H9 (cell line): ENCODE measurements around the gene ANKRD34B. TPM values are rescaled to one million over a fixed set of nuclear protein-coding genes. Genes with fewer than 3 reads are reported as not detected.

Experiments used
- DNase-seq: peaks from one replicate; pipeline ENCODE4 v3.0.0-alpha.2; 2017
- H2AFZ ChIP-seq: one replicate; pipeline ENCODE4 v1.6.1; 2013; ENCODE audit warnings: mild to moderate bottlenecking, low read length, control low read depth, moderate library complexity
- H2AK5ac ChIP-seq: 2 replicates; pipeline ENCODE4 v1.6.1; 2013; ENCODE audit warnings: low read length, control low read depth, mixed read lengths; ENCODE audit not compliant: insufficient read length
- H2BK120ac ChIP-seq: one replicate; pipeline ENCODE4 v1.6.1; 2013; ENCODE audit warnings: low read depth, mild to moderate bottlenecking, low read length, control low read depth, inconsistent platforms; ENCODE audit not compliant: poor library complexity, severe bottlenecking
- H2BK12ac ChIP-seq: 2 replicates; pipeline ENCODE4 v1.6.1; 2013; ENCODE audit warnings: low read length, control low read depth, mixed read lengths, low read depth; ENCODE audit not compliant: insufficient read length
- H2BK15ac ChIP-seq: 2 replicates; pipeline ENCODE4 v1.6.1; 2013; ENCODE audit warnings: low read depth, low read length, control low read depth
- H2BK20ac ChIP-seq: one replicate; pipeline ENCODE4 v1.6.1; 2013; ENCODE audit warnings: low read depth, mild to moderate bottlenecking, low read length, control low read depth, inconsistent platforms; ENCODE audit not compliant: poor library complexity, severe bottlenecking
- H2BK5ac ChIP-seq: 2 replicates; pipeline ENCODE4 v1.6.1; 2013; ENCODE audit warnings: low read length, control low read depth, mixed read lengths; ENCODE audit not compliant: insufficient read length
- H3K14ac ChIP-seq: 2 replicates; pipeline ENCODE4 v1.6.1; 2013; ENCODE audit warnings: low read length, control low read depth; ENCODE audit not compliant: insufficient read depth
- H3K18ac ChIP-seq: 2 replicates; pipeline ENCODE4 v1.6.1; 2013; ENCODE audit warnings: low read depth, mild to moderate bottlenecking, mixed read lengths, low read length, control low read depth; ENCODE audit not compliant: insufficient read length
- H3K23ac ChIP-seq: 2 replicates; pipeline ENCODE4 v1.6.1; 2013; ENCODE audit warnings: low read length, control low read depth, mixed read lengths, low read depth; ENCODE audit not compliant: insufficient read length
- H3K23me2 ChIP-seq: 2 replicates; pipeline ENCODE4 v1.6.1; 2013; ENCODE audit warnings: low read depth, mild to moderate bottlenecking, mixed read lengths, low read length, control low read depth; ENCODE audit not compliant: insufficient read length, poor library complexity, severe bottlenecking
- H3K27ac ChIP-seq: 2 replicates; pipeline ENCODE4 v1.5.1; 2013; ENCODE audit warnings: low read length, control low read depth, mixed read lengths, low read depth; ENCODE audit not compliant: insufficient read length
- H3K27me3 ChIP-seq: 2 replicates; pipeline ENCODE4 v1.6.1; 2013; ENCODE audit warnings: low read length, control low read depth, inconsistent platforms; ENCODE audit not compliant: insufficient read depth
- H3K4ac ChIP-seq: 2 replicates; pipeline ENCODE4 v1.6.1; 2013; ENCODE audit warnings: low read depth, mild to moderate bottlenecking, control low read depth, inconsistent platforms, low read length, moderate library complexity
- H3K4me1 ChIP-seq: 2 replicates; pipeline ENCODE4 v1.6.1; 2013; ENCODE audit warnings: low read length, control low read depth, inconsistent platforms; ENCODE audit not compliant: insufficient read depth
- H3K4me2 ChIP-seq: 2 replicates; pipeline ENCODE4 v1.6.1; 2013; ENCODE audit warnings: low read length, control low read depth, mixed read lengths; ENCODE audit not compliant: insufficient read length, insufficient read depth
- H3K56ac ChIP-seq: 2 replicates; pipeline ENCODE4 v1.6.1; 2013; ENCODE audit warnings: low read depth, mild to moderate bottlenecking, mixed read lengths, low read length, control low read depth; ENCODE audit not compliant: insufficient read length
- H3K79me1 ChIP-seq: 2 replicates; pipeline ENCODE4 v1.6.1; 2013; ENCODE audit warnings: low read depth, mild to moderate bottlenecking, moderate library complexity, low read length, control low read depth, inconsistent platforms; ENCODE audit not compliant: insufficient read depth, poor library complexity, severe bottlenecking
- H3K79me2 ChIP-seq: 2 replicates; pipeline ENCODE4 v1.6.1; 2013; ENCODE audit warnings: low read length, control low read depth, inconsistent platforms; ENCODE audit not compliant: insufficient read depth
- H3K9ac ChIP-seq: 2 replicates; pipeline ENCODE4 v1.6.1; 2013; ENCODE audit warnings: low read length, control low read depth, mixed read lengths; ENCODE audit not compliant: insufficient read length; ENCODE audit errors: extremely low read depth
- H3K9me3 ChIP-seq: one replicate; pipeline ENCODE4 v1.6.1; 2013; ENCODE audit warnings: low read depth, low read length, inconsistent platforms; ENCODE audit not compliant: control insufficient read depth
- H3T11ph ChIP-seq: one replicate; pipeline ENCODE4 v1.6.1; 2013; ENCODE audit warnings: mild to moderate bottlenecking, low read length, control low read depth, inconsistent platforms
- H4K20me1 ChIP-seq: one replicate; pipeline ENCODE4 v1.6.1; 2013; ENCODE audit not compliant: control insufficient read depth, insufficient read length, insufficient read depth
- H4K5ac ChIP-seq: 2 replicates; pipeline ENCODE4 v1.6.1; 2013; ENCODE audit warnings: low read depth, mild to moderate bottlenecking, mixed read lengths, low read length, control low read depth; ENCODE audit not compliant: insufficient read length
- H4K8ac ChIP-seq: replicated peaks from 2 replicates; pipeline ENCODE4 v1.6.1; 2013; ENCODE audit warnings: low read length, control low read depth, mixed read lengths, low read depth; ENCODE audit not compliant: insufficient read length
- H4K91ac ChIP-seq: 2 replicates; pipeline ENCODE4 v1.6.1; 2013; ENCODE audit warnings: low read depth, mild to moderate bottlenecking, moderate library complexity, mixed read lengths, low read length, control low read depth; ENCODE audit not compliant: insufficient read length
- H3K27ac Mint-ChIP-seq, 3 experiments: 2 replicates in 2 of 3; 3 replicates in 1 of 3; pipeline ENCODE4 v1.8.0; 2020 to 2021; ENCODE audit warnings: mixed read lengths in 3 of 3, mild to moderate bottlenecking in 1 of 3, moderate library complexity in 1 of 3
- H3K27me3 Mint-ChIP-seq: 2 replicates; pipeline ENCODE4 v1.8.0; 2021; ENCODE audit warnings: low read depth, mild to moderate bottlenecking, moderate library complexity, mixed read lengths
- H3K36me3 Mint-ChIP-seq, 3 experiments: 2 replicates in 2 of 3; 3 replicates in 1 of 3; pipeline ENCODE4 v1.8.0; 2020 to 2021; ENCODE audit warnings: low read depth in 3 of 3, mixed read lengths in 3 of 3; ENCODE audit not compliant: insufficient read depth in 1 of 3
- H3K4me1 Mint-ChIP-seq, 2 experiments: 2 replicates each; pipeline ENCODE4 v1.8.0; 2020; ENCODE audit warnings: mixed read lengths in 2 of 2
- H3K4me3 Mint-ChIP-seq, 2 experiments: 2 replicates in 1 of 2; 3 replicates in 1 of 2; pipeline ENCODE4 v1.8.0; 2020 to 2021; ENCODE audit warnings: mild to moderate bottlenecking in 2 of 2, mixed read lengths in 2 of 2, moderate library complexity in 1 of 2
- H3K9me3 Mint-ChIP-seq, 2 experiments: 2 replicates in 1 of 2; 3 replicates in 1 of 2; pipeline ENCODE4 v1.8.0; 2020; ENCODE audit warnings: mild to moderate bottlenecking in 2 of 2, mixed read lengths in 2 of 2, moderate library complexity in 1 of 2
- WGBS: extraction: QIAGEN DNeasy Blood & Tissue Kit; methylation state at CpG from one replicate; pipeline ENCODE4 v1.1.7; 2013; ENCODE audit warnings: missing lambda C conversion rate, low lambda C conversion rate, mixed read lengths; ENCODE audit not compliant: insufficient read length; ENCODE audit errors: extremely low coverage; 5-methylcytosine and 5-hydroxymethylcytosine counted together
- total RNA-seq: library from RNA; stranded (reverse); gene quantifications from 2 replicates; pipeline ENCODE4 v1.2.1, GENCODE V29; 2021
- TF ChIP-seq, protein P1 (sequence below): fragments of 200-600 bp; sonication (generic); conservative IDR thresholded peaks from 3 replicates; pipeline ENCODE4 v1.8.0; 2021; ENCODE audit warnings: antibody characterized with exemption, mild to moderate bottlenecking

Gene ANKRD34B
- total RNA-seq, 1 experiment from 2014 or later = 0.72 TPM

DNA sequence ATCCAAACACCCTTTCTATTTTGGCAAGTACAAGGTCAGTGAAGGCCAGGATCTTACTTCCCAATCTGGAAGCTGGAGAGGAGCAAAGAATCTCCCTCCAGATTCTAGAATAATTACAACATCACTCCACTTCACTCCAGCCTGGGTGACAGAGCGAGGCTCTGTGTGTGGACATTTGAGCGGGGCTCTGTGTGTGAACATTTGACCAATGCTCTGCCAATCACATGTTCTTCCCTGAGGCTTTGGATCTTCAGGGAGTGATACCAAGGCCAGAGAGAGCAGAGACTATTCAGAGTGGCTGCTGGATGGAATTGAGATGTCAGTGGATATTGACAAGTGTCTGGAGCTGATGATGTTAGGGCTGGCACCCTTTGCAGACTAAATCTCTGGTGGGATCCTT lies 24.7 kb upstream of the ANKRD34B start:
- Mint-ChIP-seq H3K27me3 (no peaks in the 10 kb centered on the region), H3K27ac (no peak overlapping the region), H3K4me1 (peaks cover 3 to 5% of the 10 kb centered on the region in 2 experiments), H3K9me3 (no peaks in the 10 kb centered on the region), H3K4me3 (no peak overlapping the region), H3K36me3 (no peaks in the 10 kb centered on the region)
- Histone ChIP-seq H3K4ac (no peak overlapping the region), H3K27me3 (no peaks in the 10 kb centered on the region), H3K23ac (no peak overlapping the region), H4K20me1 (no peaks in the 10 kb centered on the region), H3K27ac (no peak overlapping the region), H3K23me2 (no peaks in the 10 kb centered on the region), H2BK15ac (no peak overlapping the region), H3K79me1 (no peaks in the 10 kb centered on the region), H3K56ac (no peak overlapping the region), H4K8ac (no peak overlapping the region), H4K91ac (no peak overlapping the region), H3K4me1 (no peaks in the 10 kb centered on the region), H2AK5ac (no peak overlapping the region), H3K79me2 (no peaks in the 10 kb centered on the region), H3K14ac (no peak overlapping the region), H2BK20ac (no peak overlapping the region), H3K9ac (no peak overlapping the region), H2AFZ (no peak overlapping the region), H3K9me3 (no peaks in the 10 kb centered on the region), H2BK5ac (no peak overlapping the region), H3T11ph (no peak overlapping the region), H3K18ac (no peak overlapping the region), H2BK120ac (no peak overlapping the region), H4K5ac (no peak overlapping the region), H2BK12ac (no peak overlapping the region), H3K4me2 (no peak overlapping the region)
- WGBS = no CpG with 5 or more reads among the region's 2 CpGs
- TF ChIP-seq, protein P1, sequence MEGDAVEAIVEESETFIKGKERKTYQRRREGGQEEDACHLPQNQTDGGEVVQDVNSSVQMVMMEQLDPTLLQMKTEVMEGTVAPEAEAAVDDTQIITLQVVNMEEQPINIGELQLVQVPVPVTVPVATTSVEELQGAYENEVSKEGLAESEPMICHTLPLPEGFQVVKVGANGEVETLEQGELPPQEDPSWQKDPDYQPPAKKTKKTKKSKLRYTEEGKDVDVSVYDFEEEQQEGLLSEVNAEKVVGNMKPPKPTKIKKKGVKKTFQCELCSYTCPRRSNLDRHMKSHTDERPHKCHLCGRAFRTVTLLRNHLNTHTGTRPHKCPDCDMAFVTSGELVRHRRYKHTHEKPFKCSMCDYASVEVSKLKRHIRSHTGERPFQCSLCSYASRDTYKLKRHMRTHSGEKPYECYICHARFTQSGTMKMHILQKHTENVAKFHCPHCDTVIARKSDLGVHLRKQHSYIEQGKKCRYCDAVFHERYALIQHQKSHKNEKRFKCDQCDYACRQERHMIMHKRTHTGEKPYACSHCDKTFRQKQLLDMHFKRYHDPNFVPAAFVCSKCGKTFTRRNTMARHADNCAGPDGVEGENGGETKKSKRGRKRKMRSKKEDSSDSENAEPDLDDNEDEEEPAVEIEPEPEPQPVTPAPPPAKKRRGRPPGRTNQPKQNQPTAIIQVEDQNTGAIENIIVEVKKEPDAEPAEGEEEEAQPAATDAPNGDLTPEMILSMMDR = no peak
- DNase-seq = no peak
